ENCODE results near the gene SLC6A11.

SLC6A11 gene

DNA sequence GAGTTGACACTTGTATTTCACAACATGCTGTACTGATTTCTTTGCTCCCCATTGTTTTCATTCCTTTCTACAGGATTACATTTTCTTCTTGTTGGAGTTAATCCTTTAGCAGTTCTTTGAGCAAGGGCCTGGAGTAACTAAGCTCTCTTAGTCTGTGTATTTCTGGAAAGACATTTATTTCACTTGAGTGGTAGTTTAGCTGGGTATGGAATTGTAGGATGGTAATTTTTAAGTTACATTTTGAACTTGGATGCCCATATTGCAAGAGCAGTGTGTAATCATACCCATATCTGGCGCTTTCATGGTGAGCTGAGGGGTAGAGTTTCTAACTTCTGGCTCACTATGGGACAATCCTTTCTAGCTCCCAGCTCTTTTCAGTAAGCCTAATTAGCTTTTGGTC is 74.6 kb downstream of the SLC6A11 start:
- no peak for DNase-seq

DNA sequence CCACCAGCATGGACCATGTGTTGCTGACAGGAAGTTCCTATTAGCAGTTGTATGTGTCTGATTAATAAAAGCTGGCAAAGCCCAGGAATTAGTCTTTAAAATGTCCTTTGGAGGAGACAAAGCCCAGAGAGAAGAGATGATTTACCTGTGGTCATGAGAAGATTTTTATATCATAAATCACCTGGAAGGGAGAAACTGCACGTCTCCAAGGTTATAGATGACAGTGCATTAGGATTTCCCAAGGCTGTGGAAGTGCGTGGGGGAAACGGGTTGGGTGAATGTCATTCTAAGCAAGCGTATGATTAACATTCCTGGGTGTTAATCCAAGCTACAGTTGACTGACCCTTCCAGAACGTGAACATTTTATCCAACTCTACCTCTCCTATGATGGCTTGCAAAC is 76.6 kb downstream of the SLC6A11 start:
- no peak for DNase-seq

DNA sequence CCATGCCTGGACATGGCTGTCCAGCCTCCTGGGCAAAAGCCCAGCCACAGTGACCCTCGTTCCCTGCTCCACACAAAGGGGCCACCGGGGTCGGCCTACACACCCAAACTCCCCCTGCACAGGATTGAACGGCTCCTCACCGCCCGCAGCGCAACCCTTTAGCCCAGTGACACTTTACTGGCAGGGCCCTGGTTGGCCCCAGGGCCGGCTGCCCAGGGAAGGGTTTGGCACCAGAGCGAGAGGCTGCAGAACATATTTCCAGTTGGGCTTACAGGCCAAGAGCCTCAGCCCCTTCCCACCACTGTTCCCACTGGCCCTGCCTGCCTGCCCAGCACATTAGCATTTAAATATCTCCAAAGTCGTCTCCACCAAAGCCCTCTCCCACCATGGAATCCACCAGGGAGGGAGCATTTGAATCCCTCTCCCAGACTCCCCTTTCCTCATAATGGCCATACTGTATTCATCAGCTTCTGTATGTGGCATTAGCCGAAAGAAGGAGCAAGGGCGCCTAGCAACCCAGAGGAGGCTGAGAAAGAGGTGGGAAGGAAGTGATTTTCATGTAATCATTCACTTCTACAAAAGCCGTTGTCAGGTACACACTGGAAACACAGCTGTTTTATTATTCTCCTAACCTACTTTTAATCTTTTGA is 85.4 kb downstream of the SLC6A11 start:
- DNase-seq = no peak

DNA sequence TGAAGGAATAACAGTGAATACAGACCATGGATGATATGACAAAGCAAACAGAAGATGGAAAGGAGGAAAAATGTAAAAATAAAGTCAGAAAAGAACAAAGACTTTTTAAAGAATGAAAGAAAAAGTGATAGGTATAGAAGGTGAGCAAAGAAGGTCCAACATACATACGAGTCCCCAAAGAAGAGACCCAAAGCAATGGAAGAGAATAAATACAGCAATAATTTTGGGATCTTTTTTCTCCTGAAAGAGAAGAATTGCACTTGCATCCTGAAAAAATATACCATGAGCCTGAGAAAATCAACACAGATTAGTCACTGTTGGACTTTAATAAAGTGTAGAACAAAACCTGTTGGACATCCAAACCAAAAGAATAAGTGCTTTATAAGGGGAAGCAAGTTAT is 91.2 kb downstream of the SLC6A11 start:
- DNase-seq = no peak

DNA sequence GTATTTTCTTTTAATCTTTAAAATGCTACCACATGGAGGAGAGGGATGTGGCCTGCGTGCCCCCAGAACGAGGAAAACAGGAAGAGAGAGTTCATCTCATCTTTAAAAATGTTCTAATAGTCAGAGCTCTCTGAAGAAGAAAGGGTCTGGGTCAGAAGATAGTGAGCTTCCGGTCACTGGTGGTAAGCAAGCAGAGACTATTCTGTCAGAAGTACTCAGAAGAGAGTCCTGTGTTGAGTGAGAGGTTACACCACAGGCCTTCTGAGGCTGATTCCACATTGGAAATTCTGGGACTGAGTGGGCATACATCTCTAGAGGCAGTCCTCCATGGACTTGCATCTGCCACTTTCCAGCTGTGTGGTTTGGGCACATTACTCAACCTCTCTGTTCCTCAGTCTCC is 94.3 kb downstream of the SLC6A11 start:
- DNase-seq = no peak

DNA sequence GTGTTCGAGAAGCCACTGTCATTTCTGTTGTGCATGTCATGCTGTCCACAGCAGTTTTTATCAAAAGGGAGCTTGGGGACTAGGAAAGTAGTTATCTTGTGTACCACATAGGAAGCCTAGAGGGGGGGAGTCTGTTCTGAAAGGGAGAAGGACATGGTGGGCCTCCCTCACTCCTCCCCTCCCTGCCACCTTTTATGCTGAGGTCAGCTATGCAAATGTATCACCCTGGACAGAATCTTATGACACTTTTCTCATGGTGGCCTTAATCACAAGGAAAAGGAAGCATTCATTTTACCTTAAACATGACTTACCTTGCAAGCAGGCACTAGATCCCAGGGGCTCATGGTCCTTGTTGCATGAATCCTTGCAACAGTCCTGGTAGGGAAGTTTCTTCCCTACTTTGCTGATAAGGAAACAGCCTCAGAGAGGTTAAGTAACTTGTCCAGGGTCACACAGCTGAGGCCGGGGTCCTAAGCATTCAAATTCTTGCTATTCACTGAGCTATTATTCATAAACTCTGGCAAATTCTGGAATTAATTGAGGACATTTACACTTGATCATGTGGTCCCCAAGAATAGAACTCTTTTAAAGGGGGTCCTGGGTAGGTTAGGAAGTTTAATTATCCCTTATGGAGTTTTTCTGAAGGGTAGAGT is 95.4 kb downstream of the SLC6A11 start:
- DNase-seq = no peak

DNA sequence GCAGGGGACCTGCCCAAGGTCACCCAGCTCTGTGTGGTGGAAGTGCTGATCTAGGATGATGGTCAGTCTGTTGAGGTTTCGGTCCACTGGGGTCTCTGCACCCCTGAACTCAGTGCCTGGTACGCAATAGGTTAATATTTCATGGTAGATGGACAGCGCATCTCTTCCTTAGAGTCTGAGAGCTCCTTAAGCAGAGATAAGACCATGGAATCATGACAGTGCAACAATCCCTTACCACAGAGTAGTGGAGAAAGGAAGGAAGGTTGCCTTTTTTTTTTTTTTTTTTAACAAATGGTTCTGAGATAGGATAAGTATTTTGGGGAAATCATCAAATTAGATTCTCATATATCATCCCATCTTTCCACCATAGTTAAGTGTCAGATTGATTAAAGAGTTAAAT is 96.8 kb downstream of the SLC6A11 start:
- DNase-seq = no peak

DNA sequence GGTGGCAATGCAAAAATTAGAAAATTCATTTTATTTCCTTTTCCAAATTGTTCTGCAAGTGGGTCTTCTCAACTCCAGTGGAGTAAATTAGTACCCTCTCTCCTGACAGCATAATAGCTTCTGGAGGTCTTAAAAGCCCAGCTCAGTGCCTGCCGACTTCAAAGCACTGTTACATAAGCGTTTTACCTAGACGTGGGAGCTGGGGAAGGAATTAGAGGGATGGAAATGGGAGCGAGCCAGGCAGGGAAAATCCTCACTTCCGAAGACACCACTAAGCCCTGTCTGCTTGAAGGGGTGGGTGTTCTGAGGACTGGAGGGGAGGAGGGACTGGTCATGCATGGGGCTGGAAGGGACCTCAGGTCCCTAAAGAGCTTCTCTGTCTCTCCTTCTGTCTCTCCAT is 99.3 kb downstream of the SLC6A11 start:
- no peak for DNase-seq

DNA sequence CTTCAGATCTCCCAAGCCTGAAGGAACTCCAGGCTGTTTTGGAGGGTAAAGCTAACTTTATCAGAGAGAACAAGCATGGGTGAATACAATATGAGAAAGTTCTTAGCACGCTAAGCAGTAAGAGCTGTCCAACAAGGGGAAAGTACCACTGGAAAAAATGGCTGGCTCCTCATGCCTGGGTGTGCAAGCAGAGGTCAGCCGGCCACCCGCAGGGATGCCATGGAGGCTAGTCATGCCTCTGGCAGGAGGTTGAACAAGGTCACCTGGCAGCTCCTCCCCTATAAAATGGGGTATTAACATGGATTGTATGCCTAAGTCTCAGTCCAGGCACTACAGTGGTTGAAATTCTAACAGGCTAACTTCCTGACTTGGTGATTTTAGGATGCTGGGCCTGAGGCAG is 101.1 kb downstream of the SLC6A11 start:
- no peak for DNase-seq

DNA sequence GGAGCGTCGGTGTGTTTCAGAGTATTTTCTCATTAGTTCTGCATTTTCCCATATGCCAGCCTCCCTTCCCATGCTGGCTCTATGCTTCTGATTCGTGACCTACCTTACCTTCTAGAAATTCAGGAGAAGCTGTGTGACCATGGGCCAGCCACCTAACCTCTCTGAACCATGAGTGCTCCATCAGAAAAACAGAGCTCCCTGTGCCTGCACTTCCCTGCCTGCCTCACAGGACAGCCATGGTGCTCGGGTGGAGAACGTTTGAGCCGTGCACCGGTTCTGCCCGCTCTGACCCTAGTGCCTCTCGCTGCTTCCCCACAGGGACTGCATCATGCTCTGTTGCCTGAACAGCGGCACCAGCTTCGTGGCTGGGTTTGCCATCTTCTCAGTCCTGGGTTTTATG is 102.0 kb downstream of the SLC6A11 start:
- no peak for DNase-seq

DNA sequence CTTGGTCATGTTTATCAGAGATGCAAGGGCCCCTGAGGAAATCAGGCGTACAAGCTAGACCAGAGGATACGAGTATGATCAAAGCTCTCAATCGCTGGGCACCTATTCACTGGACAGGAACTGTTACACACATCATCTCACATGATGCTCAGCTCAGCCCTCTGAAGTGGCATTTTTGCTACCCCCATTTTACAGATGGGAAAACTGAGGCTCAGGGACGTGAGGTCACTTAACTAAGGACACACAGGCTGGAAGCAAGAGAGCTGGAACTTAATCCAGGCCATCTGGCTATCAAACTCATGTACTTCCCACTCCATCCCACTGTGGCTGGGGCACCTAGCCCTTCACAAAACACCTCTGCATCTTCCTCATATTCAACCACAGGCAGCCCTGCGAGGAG is 103.6 kb downstream of the SLC6A11 start:
- DNase-seq = no peak

DNA sequence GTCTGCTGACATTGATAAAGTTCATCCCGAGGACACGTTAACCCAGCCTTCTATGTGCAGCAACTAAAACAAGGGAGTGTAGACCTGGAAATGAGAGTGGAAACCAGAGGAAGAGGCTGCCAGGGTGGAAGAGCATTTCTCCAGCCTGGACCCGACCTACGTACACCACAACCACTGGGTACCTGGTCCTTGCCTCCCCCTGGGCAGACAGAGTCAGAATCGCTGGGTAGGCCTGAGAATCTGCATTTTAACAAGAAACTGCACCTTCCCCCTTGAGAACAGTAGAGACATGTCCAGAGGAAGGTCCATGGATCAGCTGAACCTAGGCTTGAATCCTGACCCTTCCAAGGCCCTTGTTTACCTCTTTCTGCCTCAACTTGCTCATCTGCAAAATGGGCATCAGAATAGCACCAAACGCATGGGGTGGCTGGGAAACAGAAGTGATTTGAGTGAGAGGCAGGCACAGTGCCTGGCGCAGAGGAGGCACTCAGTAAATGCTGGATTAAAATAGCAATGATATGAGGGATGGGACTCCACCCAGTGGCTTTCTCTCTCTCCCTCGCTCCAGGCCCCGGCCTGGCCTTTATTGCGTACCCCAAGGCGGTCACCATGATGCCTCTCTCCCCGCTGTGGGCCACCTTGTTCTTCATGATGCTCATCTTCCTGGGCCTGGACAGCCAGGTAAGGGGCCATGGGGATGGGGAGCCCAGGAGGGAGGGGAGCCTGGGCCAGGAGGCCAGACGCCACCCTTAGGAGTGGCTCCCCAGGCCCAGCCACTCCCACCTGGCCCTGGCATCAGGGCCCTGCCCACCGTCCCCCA is 109.6 kb downstream of the SLC6A11 start:
- DNase-seq = no peak

DNA sequence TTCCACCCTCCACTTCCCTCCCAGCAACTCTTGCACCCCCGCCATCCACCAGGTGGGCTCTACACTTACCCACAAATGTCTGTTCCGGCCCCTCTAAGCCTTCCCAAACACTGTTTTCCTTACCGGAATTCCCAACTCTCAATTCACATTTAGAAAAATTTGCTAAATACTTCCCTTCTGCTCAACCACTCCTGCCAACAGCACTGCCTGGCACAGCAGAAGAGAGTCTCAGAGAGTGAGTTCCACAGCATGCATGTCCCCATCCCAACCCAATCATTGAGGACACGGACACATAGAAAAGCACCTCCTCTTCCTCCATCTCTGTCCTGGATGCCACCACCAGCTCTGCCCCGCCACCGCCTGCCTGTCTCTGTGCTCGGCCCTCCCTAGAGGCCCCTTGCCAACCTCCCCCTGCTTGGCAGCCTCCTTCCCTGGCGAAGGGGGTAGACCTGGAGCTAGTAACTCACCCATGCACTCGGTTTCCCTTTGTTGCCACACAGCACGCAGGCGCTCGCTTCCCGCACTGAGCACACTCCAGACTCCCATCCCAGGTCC is 110.3 kb downstream of the SLC6A11 start:
- no peak for DNase-seq

DNA sequence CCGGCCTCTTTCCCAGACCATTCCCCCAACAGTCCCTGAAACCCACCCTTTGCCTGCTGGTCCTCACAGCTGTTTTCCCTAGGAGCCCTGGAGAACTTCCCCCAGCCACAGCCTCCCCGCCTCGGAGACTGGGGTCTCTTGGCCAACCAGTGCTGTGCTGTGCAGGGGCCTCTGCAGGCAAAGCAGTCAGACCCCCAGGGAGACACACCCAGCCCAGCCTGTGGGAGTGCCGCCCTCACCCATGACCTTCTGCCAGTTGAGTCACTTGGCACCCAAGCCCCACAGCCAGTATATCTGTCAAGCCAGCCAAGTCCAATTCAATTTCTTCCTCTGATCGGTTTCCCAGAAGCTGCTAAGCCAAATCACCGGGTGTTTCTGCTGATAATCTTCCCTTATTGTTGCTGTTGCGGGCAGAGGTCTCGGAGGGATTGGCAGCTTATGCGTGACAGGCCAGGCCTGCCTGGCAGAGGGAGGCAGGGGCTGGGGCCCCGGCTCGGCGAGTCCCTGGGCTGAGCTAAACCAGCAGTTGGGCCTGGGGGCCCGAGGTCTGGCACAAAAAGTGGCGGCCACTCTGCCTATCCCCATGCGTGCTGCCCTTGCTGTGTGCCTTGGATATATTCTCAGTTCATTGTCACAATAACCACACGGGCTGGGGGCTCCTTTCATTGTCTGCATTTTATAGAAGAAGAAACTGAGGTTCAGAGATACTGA is 110.9 kb downstream of the SLC6A11 start:
- DNase-seq = no peak

DNA sequence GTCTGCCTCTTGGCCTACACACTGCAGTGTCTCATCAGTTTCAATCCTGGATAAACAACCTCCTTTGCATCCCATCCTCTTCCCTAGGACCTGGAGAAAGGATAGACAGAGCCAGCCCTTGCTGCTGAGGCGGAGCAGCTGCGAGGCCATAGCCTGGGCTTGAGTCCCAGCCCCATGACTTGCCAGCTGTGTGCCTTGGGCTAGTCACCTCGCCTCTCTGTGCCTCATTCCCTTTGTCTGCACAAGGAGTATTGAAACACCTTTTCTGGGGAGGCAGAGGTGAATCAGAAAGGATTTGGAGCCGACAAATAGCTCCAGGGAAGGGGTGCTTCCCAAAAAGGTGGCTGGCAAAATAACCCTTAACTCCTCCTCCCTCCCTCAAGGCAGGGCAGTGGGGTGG is 111.5 kb downstream of the SLC6A11 start:
- no peak for DNase-seq

DNA sequence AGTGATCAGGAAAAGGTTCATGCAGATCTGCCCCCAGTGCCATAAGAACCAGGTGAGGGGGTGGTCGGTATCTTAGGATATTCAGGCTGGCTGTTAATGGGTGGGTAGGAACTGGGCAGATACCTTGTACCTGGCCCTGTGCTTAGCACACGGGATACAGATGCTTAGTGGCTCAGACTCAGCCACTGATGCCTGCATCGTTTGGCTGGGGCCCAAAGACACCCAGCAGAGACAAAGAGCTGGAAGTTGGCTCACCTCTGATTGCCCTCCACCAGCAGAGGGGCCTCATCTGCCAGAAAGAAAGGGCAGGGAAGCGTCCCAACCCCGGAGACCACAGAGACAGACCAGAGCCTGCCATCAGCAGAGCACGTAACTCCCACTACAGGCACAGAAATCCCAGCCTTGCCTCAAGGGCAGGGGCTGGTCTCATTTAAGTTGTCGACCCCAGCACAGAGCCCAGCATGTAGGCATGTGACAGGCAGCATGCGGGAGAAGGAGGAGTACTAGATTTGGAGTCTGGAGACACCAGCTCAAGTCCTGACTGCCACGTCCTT is 112.5 kb downstream of the SLC6A11 start:
- no peak for DNase-seq

DNA sequence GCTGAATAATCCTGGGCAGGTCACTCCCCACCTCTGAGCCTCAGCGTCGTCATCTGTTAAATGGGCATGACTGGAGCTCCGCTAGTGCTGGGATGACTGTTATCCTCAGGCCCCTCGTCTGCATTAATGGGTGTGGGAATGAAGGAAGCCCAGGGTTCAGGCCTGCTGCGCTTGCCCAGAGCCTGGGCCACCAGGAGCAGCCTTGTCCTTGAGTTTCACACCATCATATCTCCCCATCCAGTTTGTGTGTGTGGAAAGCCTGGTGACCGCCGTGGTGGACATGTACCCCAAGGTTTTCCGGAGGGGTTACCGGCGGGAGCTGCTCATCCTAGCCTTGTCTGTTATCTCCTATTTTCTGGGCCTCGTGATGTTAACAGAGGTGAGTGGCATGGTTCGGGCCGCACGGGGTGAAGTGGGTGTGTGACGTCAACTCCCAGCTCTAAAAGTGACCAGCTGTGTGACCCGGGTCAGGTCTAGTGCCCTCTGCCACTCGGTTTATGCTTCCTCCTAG is 113.0 kb downstream of the SLC6A11 start:
- no peak for DNase-seq

DNA sequence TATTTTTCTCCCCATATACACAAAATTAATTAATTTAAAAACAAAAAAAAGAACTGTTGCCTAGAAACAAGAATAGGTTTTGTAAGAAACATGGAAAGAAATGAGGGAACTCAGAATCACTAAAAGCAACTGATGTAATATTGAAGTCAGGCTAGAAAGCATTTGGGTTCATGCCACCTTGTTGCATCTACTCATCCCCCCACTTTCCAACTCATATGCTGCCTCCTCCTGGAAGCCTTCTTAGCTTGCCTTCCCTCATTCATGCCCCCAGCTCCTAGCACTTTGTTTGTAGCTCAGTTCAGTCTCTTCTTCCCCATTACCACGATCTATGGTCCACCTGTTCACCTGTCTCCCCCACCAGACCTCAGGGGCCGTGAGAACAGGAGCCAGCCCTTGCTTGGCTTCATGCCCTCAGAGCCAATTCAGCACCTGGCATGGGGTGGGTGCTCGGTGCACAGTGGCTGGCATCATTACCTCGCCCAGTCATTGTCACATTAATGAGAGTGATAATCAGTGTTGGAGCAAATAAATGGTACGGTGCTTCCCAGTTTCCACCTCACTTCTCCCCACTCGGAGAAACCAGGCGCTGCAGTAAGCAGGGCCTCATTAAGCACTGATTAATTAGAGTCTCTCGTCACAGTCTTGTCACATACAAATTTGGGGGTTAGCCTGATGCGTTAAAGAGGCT is 114.1 kb downstream of the SLC6A11 start:
- no peak for DNase-seq

DNA sequence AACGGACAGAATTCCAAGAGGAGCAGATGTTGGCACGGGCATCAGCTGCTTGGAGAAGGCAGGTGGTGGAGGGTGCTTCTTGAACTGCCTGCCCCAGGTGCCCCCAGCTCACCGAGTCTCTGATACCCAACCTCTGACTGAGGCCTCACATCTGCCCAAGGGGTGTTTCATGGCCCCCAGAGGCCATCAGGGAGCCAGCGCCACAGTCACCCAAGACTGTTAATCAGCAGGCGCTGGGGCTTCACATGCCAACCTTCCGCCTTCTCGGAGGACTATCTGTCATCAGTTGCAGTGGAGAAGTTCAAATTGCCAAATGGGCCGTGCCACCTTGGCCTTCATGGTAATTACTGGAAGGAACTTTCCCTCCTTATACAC is 114.6 kb downstream of the SLC6A11 start:
- DNase-seq = no peak

DNA sequence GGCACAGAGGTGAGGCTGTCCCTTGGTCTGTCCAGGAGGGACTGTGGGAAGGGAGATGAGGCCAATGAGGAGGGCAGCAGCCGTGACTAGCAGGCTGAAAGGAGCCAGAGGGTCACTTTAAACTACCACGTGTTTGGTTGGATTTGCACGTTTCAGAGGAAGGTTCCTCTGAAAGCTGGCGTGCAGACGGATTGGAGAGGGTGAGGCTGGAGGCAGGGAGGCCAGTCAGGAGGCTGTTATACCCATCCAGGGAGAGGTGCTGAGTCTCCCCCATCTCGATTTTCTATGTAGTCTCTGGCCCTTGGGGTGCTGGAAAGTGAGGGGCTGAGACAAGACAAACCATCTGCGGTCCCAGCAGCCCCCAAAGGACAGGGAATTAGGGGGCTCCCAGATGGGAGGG is 116.6 kb downstream of the SLC6A11 start:
- no peak for DNase-seq

DNA sequence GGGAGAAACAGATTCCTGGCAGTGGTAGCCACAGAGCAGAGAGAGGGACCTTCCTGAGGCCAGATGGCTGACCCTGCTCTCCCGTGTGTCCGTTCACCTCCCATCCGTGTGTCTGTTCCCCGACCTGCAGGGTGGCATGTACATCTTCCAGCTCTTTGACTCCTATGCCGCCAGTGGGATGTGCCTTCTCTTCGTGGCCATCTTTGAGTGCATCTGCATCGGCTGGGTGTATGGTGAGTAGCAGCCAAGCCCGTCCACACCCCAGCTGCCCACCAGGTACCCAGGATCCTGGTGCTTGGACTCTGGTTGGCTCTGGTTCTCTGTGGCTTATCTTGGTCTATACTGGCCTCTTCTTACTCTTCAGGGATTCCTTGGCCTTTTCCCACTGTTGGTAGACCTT is 117.0 kb downstream of the SLC6A11 start:
- DNase-seq = no peak

DNA sequence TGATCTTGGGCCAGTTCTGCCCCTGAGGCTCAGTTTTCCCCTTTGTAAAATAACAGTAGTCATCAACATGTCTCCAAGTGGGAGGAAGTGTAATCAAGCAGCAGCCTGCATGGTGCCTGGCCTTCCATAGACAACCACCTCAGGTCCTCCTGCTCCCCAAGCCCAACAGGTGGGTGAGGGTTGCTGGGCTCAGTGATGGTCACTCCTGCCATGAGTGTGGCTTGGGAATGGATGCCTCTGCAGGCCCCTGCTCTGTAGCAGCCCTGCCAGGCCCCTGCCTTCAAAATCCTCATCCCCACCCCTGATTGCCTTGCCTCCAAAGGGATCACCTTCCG is 117.4 kb downstream of the SLC6A11 start:
- no peak for DNase-seq

All from activated CD4-positive, alpha-beta T cell treated with anti-CD3 and anti-CD28 coated beads for 4 hours (primary cell).